GM19099 (cell line): ENCODE measurements around the gene MOGAT1.

Experiments used
- POLR2A ChIP-seq: IDR thresholded peaks from 3 replicates; pipeline ENCODE4 v1.6.1; 2011; ENCODE audit warnings: low read depth; ENCODE audit not compliant: insufficient read length; ENCODE audit errors: extremely low read depth

MOGAT1 gene

GRCh38 chr2:222693837-222694236, 22.4 kb downstream of the MOGAT1 start:
- no peak for TF ChIP-seq POLR2A

DNA sequence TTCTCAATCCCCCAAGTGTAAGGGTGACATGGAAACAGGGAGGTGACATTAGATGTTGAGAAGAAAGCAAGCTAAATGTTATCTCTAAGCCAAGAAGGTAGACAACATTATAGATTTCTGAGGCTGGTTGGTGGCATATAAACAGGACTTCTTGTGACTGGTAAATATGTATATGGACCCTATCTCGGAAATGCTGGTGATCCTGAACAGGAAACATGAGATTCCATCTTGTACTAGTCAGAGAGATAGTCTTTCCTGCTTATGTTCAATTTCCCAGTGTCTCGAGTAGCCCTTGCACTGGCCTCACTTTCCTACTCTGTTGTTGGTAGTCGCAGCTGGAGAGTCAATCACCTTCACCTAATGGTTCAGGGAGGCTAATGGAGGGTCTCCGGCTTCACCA, 26.8 kb downstream of the MOGAT1 start:
- TF ChIP-seq POLR2A = no peak

DNA sequence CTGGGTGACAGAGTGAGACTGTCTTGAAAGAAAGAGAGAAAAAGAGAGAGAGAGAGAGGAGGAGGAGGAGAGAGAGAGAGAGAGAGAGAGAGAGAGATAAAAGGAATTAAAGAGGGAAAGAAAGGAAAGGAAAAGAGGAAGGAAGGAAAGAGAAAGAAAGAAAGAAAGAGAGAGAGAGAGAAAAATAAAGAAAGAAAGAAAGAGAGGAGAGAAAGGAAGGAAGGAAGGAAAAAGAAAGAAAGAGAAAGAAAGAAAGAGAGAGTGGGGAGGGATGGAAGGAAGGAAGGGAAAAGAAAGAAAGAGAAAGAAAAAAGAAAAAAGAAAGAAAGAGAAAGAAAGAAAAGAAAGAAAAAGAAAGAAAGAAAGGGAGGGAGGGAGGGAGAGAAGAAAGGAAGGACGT, 29.8 kb downstream of the MOGAT1 start:
- no peak for TF ChIP-seq POLR2A

DNA sequence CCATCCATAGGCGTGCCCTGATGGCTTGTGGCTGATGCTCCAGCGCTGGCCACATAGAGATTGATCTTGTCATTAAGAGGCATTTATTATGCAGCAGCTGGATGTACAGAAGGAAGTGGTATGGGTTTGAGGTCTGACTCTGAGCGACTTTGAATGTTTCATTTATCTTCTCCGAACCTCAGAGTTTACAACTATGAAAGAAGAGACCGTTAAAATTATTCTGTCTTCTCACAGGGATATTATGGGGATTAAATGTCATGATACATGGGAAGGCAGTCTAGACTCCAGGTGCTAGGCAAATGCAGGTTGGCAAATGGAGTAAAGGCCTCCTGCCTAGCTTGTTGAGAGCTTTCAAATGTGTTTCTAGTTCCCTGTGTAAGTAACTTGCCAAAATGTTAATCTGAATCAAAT, 30.3 kb downstream of the MOGAT1 start:
- no peak for TF ChIP-seq POLR2A

- no peak for TF ChIP-seq POLR2A
Measured at GRCh38 chr2:222703091-222703490, 31.6 kb downstream of the MOGAT1 start.

- no peak for TF ChIP-seq POLR2A
Measured at GRCh38 chr2:222703886-222704285, 32.4 kb downstream of the MOGAT1 start.

DNA sequence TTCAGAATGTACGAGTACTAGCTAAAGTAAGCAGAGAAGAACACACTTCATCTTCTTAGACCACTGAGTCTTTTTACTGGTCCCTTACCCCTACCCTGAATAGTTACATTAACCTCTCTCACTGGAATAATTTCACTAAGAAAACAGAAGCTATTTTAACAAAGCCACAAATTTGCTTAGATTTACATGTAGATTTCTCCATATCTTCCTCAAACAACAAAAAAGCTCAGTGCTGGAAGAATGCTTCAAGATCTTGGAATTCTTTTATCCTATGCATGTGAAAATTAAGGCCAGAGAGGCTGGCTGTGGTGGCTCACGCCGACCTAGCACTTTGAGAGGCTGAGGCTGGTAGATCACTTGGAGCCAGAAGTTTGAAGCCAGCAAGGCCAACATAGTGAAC, 35.2 kb downstream of the MOGAT1 start:
- no peak for TF ChIP-seq POLR2A

GRCh38 chr2:222707102-222707688, 35.7 kb downstream of the MOGAT1 start:
- no peak for TF ChIP-seq POLR2A

DNA sequence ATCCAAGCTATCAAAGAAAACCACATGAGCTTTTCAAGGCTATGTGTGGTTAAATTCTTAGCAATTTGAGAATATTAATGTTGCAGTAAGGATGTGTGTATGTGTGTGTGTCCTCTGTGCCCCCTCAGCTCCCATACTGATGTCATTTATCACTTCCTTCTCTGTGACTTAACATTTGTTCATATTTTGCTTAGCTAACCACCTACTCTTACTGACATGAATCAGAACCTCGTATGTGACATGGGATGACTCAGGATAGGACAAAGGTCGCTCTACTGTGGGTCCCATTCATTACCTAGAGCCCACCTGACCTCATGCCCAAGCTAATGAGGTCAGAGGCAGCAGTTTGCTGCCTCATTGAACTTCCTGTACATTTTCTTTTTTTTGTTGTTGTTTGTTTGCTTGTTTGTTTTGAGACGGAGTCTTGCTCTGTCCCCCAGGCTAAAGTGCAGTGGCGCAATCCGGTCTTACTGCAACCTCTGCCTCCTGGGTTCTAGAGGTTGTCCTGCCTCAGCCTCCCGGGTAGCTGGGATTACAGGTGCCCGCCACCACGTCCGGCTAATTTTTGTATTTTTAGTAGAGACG, 36.3 kb downstream of the MOGAT1 start:
- TF ChIP-seq POLR2A = no peak

- TF ChIP-seq POLR2A = no peak
Measured at GRCh38 chr2:222708274-222708710, 36.8 kb downstream of the MOGAT1 start.

DNA sequence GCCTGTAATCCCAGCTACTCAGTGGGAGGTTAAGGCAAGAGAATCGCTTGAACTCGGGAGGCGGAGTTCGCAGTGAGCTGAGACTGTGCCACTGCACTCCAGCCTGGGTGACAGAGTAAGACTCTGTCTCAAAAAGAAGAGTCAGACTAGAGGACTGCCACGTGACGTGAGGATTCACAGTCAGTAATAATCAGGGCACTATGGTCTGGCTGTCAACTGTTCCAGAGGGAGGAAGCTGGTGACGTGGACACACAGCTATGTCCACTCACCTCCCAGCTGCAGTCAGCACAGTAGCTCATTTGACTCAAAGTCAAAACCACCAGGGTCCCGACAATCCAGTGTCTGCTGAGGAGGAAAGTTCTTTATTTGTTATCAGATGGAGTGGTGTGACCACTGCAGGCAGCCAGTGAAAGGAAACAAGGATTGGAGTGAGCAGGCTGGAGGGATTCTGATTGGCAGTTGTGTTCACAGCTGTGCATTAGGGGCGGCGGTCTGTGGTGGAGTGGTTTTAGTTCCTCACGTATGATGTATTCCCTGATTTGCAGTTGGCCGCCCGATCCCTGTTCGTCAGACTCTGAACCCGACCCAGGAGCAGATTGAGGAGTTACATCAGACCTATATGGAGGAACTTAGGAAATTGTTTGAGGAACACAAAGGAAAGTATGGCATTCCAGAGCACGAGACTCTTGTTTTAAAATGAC, 37.9 kb downstream of the MOGAT1 start:
- TF ChIP-seq POLR2A = no peak

GRCh38 chr2:222710736-222711135, 39.3 kb downstream of the MOGAT1 start:
- no peak for TF ChIP-seq POLR2A

DNA sequence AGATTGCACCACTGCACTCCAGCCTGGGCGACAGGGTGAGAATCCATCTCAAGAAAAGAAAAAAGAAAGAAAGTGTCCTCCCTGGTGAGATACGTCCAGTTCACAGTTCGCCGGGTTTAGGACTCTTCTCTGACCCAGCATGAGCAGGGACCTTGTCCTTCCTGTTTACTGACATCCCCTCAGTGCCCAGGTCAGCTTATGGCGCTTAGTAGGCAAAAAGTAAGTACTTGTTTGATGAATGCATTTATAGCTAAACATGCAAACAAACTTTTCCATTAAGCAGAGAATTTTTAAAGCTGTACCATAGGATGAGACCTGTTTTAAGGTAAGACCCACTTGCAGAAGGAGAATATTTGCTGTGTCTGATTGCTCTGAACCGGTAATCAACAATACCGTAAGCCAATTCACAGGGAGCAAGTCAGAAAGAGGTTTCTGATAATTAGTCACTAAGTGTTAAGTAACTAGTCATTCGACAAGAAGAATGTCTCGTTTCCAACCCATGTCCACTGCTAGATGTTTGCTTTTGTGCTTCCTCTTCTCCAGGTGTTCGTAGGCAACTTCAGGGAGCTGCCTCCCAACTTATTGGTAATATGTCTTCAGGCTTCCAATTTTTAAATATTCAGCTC, 40.0 kb downstream of the MOGAT1 start:
- no peak for TF ChIP-seq POLR2A

DNA sequence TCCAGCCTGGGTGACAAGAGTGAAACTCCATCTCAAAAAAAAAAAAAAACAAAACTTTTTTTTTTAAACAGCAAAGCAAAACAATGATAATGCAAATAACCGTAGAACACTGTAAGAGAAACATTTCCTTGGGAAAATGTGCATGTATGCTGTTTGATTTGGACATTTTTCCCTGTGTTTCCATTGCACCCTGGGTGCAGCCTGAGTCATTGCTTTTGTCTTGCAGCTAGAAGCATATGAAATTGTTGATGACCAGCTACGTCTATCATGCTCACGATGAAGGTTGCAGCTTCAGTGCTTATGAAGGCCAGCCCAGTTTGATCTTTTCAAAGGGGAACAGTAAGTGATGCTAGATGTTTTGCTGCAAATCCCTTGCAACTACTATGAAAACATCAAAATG, 41.5 kb downstream of the MOGAT1 start:
- no peak for TF ChIP-seq POLR2A

- no peak for TF ChIP-seq POLR2A
Measured at GRCh38 chr2:222714361-222715241, 43.1 kb downstream of the MOGAT1 start.
